Prostate gland (tissue), 2 donors: ENCODE measurements around the gene MBOAT2.

ENCODE experiments used
- POLR2AphosphoS5 ChIP-seq: sonication (generic); formaldehyde crosslinking; IDR thresholded peaks from one replicate; pipeline ENCODE4 v1.6.1; 2017; ENCODE audit warnings: antibody characterized with exemption
- TF ChIP-seq, protein P1 (sequence below), 4 experiments: fragments of 200-600 bp in 2 of 4; fragments of 450-650 bp in 2 of 4; sonication (generic) in 2 of 4; IDR thresholded peaks; 1 replicate in 3 of 4; 2 replicates in 1 of 4; pipeline ENCODE4 v1.5.1; 2016 to 2019; ENCODE audit warnings: antibody characterized with exemption in 4 of 4, mild to moderate bottlenecking in 2 of 4, moderate library complexity in 2 of 4

DNA sequence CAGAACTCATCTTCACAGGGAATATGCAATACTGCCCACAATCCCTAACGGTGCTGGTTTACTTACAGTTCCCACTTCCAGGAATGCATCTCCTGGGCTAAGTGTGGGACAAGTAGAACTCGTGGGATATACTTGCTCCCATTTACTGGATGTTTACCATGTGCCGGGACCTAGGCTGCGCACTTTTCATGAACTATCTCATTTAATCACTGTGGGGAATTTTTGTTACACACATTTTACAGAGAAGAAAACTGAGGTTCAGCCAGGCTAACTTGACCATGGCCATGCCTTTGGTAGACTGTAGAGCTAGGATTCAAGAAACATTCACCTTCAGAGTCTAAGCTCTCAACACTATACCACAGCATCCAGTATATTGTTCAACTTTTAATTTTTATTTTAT lies 24.4 kb upstream of the MBOAT2 start:
- TF ChIP-seq, protein P1, sequence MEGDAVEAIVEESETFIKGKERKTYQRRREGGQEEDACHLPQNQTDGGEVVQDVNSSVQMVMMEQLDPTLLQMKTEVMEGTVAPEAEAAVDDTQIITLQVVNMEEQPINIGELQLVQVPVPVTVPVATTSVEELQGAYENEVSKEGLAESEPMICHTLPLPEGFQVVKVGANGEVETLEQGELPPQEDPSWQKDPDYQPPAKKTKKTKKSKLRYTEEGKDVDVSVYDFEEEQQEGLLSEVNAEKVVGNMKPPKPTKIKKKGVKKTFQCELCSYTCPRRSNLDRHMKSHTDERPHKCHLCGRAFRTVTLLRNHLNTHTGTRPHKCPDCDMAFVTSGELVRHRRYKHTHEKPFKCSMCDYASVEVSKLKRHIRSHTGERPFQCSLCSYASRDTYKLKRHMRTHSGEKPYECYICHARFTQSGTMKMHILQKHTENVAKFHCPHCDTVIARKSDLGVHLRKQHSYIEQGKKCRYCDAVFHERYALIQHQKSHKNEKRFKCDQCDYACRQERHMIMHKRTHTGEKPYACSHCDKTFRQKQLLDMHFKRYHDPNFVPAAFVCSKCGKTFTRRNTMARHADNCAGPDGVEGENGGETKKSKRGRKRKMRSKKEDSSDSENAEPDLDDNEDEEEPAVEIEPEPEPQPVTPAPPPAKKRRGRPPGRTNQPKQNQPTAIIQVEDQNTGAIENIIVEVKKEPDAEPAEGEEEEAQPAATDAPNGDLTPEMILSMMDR (IDR thresholded peaks at IDR 0.05): no peak
- no peak for TF ChIP-seq POLR2AphosphoS5
